Lung (tissue), 12 donors: ENCODE measurements around the gene CD300LD. TPM values are rescaled to one million over a fixed set of nuclear protein-coding genes. Genes with fewer than 3 reads are reported as not detected.

ENCODE experiments used
- ATAC-seq: fragments of 200-7000 bp; cut with Tn5 transposase; one replicate; pipeline ENCODE4 v1.9.1; 2020; ENCODE audit warnings: moderate number of reproducible peaks; ENCODE audit not compliant: insufficient read depth, low FRiP score
- DNase-seq, 3 donors: peaks; one replicate each; pipeline ENCODE4 v3.0.0-alpha.2; 2013 to 2017
- H3K27ac ChIP-seq, 2 donors: one replicate each; pipeline ENCODE4 v1.5.1; 2013; ENCODE audit warnings: mild to moderate bottlenecking in 2 of 2, moderate library complexity in 2 of 2, control low read depth in 1 of 2, inconsistent platforms in 1 of 2, low read depth in 1 of 2, low read length in 1 of 2
- H3K27me3 ChIP-seq, 3 donors: one replicate each; pipeline ENCODE4 v1.5.1; 2013; ENCODE audit warnings: low read length in 2 of 3; ENCODE audit not compliant: control insufficient read depth in 3 of 3, insufficient read depth in 3 of 3
- H3K36me3 ChIP-seq, 4 donors: one replicate each; pipeline ENCODE4 v1.5.1; 2013; ENCODE audit warnings: low read length in 4 of 4, mild to moderate bottlenecking in 1 of 4, moderate library complexity in 1 of 4; ENCODE audit not compliant: control insufficient read depth in 4 of 4, insufficient read depth in 4 of 4
- H3K4me1 ChIP-seq, 5 donors: one replicate each; pipeline ENCODE4 v1.5.1; 2013; ENCODE audit warnings: low read length in 5 of 5, mild to moderate bottlenecking in 2 of 5, moderate library complexity in 1 of 5; ENCODE audit not compliant: control insufficient read depth in 5 of 5, insufficient read depth in 5 of 5
- H3K4me3 ChIP-seq: one replicate; pipeline ENCODE4 v1.5.1; 2013; ENCODE audit warnings: mild to moderate bottlenecking, control low read depth, moderate library complexity
- H3K9ac ChIP-seq, 2 donors: one replicate each; pipeline ENCODE4 v1.5.1; 2013; ENCODE audit warnings: low read length in 2 of 2, control low read depth in 1 of 2; ENCODE audit not compliant: insufficient read depth in 1 of 2
- H3K9me3 ChIP-seq, 4 donors: one replicate each; pipeline ENCODE4 v1.5.1; 2013; ENCODE audit warnings: low read length in 3 of 4, mild to moderate bottlenecking in 1 of 4, moderate library complexity in 1 of 4; ENCODE audit not compliant: control insufficient read depth in 4 of 4, insufficient read depth in 3 of 4
- WGBS, 2 donors: extraction: QIAGEN DNeasy Blood & Tissue Kit; methylation state at CpG; one replicate each; pipeline ENCODE4 v1.1.7; 2013; 5-methylcytosine and 5-hydroxymethylcytosine counted together
- polyA plus RNA-seq, 2 donors: library from polyadenylated mRNA; stranded (reverse); fragments of 200-250 nt; gene quantifications; one replicate each; pipeline ENCODE4 v1.2.1, GENCODE V29; 2013
- total RNA-seq, 2 donors: library from RNA; depleted of rRNA in 1 of 2; stranded (reverse); fragments of >200 nt in 1 of 2; gene quantifications; one replicate each; pipeline ENCODE4 v1.2.1, GENCODE V29; 2014 to 2021
- TF ChIP-seq, protein P1 (sequence below): IDR thresholded peaks from 2 replicates; pipeline ENCODE4 v1.5.1; 2012; ENCODE audit warnings: mild to moderate bottlenecking; ENCODE audit errors: control extremely low read depth, extremely low read depth
- donor health status: control.
- donor health status: control.
- donor health status: Bipolar disorder and iron deficiency.
- donor health status: healthy.
- donor health status: DM: yes; HTN: yes; CAD: no.

The CD300LD gene
- total and polyA plus RNA-seq, 4 donors = 0.25 to 0.52 TPM; not detected in 2

DNA sequence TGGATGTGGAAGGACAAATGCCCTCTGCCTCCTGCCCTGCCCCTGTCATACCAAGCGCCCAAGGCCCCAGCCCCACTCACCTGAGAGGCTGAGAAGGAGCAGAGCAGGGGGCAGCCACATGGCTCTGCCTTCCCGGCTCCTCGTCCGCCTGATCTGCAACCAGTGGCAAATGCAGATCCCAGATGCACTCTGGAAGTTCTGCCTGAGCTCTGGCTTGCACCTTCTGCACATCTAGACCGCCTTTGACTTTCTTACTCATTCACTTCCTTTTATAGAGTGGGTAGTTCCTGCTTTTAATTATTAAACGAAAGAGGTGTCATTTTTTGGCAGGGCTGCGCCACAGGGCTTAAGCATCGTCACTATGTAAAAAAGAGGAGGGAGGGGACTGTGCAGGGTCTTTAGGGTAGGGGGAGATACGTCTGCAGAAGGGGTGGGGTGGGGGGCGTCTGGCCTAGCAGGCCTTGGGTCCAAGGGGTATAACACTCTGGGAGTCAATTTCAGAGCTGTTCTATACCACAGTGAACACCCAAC, 60.8 kb downstream of the CD300LD start, which contains the start of gene CD300LB:
TSS of gene CD300LB (minus strand) at position 245 of the 531 bp plus-strand sequence. CDS start at position 120, 125 bp downstream.
- H3K9me3 ChIP-seq = no peaks in the 10 kb centered on the region
- H3K4me3 ChIP-seq = no peak within 1 kb of the TSS
- no peaks in the 10 kb centered on the region for H3K36me3 ChIP-seq
- TF ChIP-seq, protein P1, sequence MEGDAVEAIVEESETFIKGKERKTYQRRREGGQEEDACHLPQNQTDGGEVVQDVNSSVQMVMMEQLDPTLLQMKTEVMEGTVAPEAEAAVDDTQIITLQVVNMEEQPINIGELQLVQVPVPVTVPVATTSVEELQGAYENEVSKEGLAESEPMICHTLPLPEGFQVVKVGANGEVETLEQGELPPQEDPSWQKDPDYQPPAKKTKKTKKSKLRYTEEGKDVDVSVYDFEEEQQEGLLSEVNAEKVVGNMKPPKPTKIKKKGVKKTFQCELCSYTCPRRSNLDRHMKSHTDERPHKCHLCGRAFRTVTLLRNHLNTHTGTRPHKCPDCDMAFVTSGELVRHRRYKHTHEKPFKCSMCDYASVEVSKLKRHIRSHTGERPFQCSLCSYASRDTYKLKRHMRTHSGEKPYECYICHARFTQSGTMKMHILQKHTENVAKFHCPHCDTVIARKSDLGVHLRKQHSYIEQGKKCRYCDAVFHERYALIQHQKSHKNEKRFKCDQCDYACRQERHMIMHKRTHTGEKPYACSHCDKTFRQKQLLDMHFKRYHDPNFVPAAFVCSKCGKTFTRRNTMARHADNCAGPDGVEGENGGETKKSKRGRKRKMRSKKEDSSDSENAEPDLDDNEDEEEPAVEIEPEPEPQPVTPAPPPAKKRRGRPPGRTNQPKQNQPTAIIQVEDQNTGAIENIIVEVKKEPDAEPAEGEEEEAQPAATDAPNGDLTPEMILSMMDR = no peak
- H3K27me3 ChIP-seq = no peaks in the 10 kb centered on the region
- H3K9ac ChIP-seq = no peak within 1 kb of the TSS
- DNase-seq (no peak), ATAC-seq (no peak)
- WGBS, 2 donors = 43 to 57% methylated on average over 10 of the region's 10 CpGs
- no peaks in the 10 kb centered on the region for H3K4me1 ChIP-seq
- H3K27ac ChIP-seq = peak within 1 kb of the TSS in 1 of 2 donors; percentile 21

DNA sequence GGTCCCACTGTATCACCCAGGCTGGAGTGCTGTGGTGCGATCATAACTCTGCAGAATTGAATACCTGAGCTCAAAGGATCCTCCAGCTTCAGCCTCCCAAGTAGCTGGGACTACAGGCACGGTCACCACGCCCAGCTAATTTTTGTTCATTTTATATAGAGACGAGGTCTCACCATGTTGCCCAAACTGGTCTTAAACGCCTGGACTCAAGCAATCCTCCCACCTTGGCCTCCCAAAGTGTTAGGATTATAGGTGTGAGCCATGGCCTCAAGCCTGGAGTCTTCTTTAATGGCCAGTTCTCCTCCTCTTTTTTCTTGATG, 61.3 kb downstream of the CD300LD start:
- Histone ChIP-seq H3K4me1 (no peaks in the 10 kb centered on the region), H3K27ac (no peak overlapping the region), H3K36me3 (no peaks in the 10 kb centered on the region), H3K9ac (no peak overlapping the region), H3K27me3 (no peaks in the 10 kb centered on the region), H3K4me3 (no peak overlapping the region), H3K9me3 (no peaks in the 10 kb centered on the region)
- WGBS, 2 donors = 86 to 89% methylated on average over 5 of the region's 5 CpGs
- TF ChIP-seq, protein P1 = no peak
- DNase-seq (no peak), ATAC-seq (no peak)

Other genes with a start within 250 kb of the CD300LD start
- under 1 TPM in 1 of 2 donors, not detected in 1; 0.17 TPM for gene BTBD17, start 230.4 kb downstream of the CD300LD start, total RNA-seq
- not detected for gene BTBD17, start 230.4 kb downstream of the CD300LD start, polyA plus RNA-seq
- gene GPR142, start 224.8 kb downstream of the CD300LD start, total RNA-seq = not detected
- under 1 TPM in 1 of 2 donors, not detected in 1; 0.03 TPM for gene GPR142, start 224.8 kb downstream of the CD300LD start, polyA plus RNA-seq
- 10 to 100 TPM; 77.5 to 81.4 TPM for gene GPRC5C, start 160.2 kb downstream of the CD300LD start, total RNA-seq
- 10 to 100 TPM; 41.9 to 54.6 TPM for gene GPRC5C, start 160.2 kb downstream of the CD300LD start, polyA plus RNA-seq
- 10 to 100 TPM; 12.9 to 21.0 TPM for gene CD300A, start 125.6 kb downstream of the CD300LD start, total RNA-seq
- 10 to 100 TPM in 1 of 2 donors, 1 to 10 TPM in 1; 8.0 to 66.3 TPM for gene CD300A, start 125.6 kb downstream of the CD300LD start, polyA plus RNA-seq
- gene CD300LB, start 60.8 kb downstream of the CD300LD start, total RNA-seq = 1 to 10 TPM in 1 of 2 donors, under 1 TPM in 1; 0.82 to 1.2 TPM
- 1 to 10 TPM; 1.5 to 1.8 TPM for gene CD300LB, start 60.8 kb downstream of the CD300LD start, polyA plus RNA-seq
- gene CD300C, start 46.2 kb downstream of the CD300LD start, total RNA-seq = 10 to 100 TPM in 1 of 2 donors, 1 to 10 TPM in 1; 1.2 to 18.5 TPM
- gene CD300C, start 46.2 kb downstream of the CD300LD start, polyA plus RNA-seq = 10 to 100 TPM in 1 of 2 donors, 1 to 10 TPM in 1; 1.9 to 24.0 TPM
- gene CD300H, start 24.8 kb downstream of the CD300LD start, total RNA-seq = 1 to 10 TPM; 1.1 to 3.4 TPM
- gene CD300H, start 24.8 kb downstream of the CD300LD start, polyA plus RNA-seq = 10 to 100 TPM in 1 of 2 donors, not detected in 1; 11.9 TPM
- gene CD300E, start 31.5 kb upstream of the CD300LD start, total RNA-seq = 10 to 100 TPM in 1 of 2 donors, 1 to 10 TPM in 1; 3.4 to 17.3 TPM
- 10 to 100 TPM in 1 of 2 donors, 1 to 10 TPM in 1; 5.2 to 81.6 TPM for gene CD300E, start 31.5 kb upstream of the CD300LD start, polyA plus RNA-seq
- 10 to 100 TPM in 1 of 2 donors, 1 to 10 TPM in 1; 8.6 to 30.8 TPM for gene CD300LF, start 120.6 kb upstream of the CD300LD start, total RNA-seq
- 10 to 100 TPM; 21.7 to 35.1 TPM for gene CD300LF, start 120.6 kb upstream of the CD300LD start, polyA plus RNA-seq
- 1 to 10 TPM; 5.9 to 7.3 TPM for gene RAB37, start 145.0 kb upstream of the CD300LD start, total RNA-seq
- gene RAB37, start 145.0 kb upstream of the CD300LD start, polyA plus RNA-seq = 1 to 10 TPM; 3.2 to 6.0 TPM
- 10 to 100 TPM; 18.3 to 58.2 TPM for gene NHERF1, start 156.3 kb upstream of the CD300LD start, total RNA-seq
- gene NHERF1, start 156.3 kb upstream of the CD300LD start, polyA plus RNA-seq = 10 to 100 TPM; 18.6 to 37.6 TPM
- 10 to 100 TPM; 27.1 to 47.4 TPM for gene NAT9, start 184.1 kb upstream of the CD300LD start, total RNA-seq
- 10 to 100 TPM; 36.5 to 36.7 TPM for gene NAT9, start 184.1 kb upstream of the CD300LD start, polyA plus RNA-seq